NCI-H69 (cell line): ENCODE measurements around the gene DGKQ.

ENCODE experiments used
- DNase-seq: peaks from one replicate; lab custom pipeline; 2025; lab: John Stamatoyannopoulos, UW

Gene DGKQ

GRCh38 chr4:961351-962230, 11.8 kb downstream of the DGKQ start:
- DNase-seq: peak; percentile 64

DNA sequence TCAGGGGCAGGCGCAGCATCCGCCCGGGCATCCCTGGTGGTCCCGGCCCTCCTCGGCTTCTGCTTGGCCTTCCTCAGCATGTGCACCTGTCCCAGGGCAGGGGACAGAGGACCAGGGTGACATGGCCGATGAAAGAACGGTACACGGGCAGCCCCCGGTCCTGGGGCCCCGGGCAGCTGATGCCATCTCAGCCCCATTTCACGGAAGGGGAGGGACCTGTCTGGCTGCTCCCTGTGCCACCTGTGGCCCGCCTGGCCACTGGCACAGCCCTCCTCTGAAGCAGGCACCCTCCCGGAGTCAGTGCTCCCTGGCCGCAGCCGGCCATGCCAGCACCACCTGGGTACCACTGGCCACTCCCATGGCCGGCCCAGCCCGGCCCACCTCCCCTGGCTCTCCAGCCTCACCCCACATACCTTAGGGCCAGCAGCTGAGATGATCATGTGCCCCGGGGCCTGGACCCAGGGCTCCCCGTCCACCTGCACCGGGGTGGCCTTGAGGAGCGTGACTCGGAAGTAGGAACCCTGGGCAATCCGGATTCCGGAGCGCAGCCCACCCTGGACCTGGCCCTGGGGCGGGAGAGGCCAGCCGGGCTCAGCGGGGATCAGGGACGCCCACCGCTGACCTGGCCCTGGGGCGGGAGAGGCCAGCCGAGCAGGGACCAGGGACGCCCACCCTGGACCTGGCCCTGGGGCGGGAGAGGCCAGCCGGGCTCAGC, 12.6 kb downstream of the DGKQ start:
- DNase-seq: no peak

DNA sequence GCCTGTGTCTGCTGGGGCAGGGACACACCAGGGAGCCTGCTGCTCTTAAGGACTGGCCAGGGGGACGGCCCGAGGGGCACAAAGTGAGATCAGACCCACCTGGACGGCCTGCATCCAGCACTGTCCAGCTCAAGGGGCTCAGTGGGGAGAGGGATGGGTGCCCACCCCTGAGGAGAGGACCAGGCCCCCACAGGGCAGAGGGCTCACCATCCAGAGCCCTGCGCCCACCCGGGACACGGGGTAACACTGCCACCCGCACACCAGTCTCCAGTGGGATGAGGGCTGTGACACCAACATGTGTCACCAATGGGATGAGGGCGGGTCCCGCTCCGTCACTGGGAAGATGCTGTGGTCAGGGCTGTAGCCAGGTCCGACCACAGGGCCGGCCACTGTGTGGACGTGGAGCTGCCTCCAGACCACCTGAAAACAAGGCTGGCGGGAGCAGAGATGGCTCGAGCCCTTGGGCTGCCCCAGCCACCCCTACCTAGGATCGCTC, 13.2 kb downstream of the DGKQ start:
- DNase-seq: no peak

DNA sequence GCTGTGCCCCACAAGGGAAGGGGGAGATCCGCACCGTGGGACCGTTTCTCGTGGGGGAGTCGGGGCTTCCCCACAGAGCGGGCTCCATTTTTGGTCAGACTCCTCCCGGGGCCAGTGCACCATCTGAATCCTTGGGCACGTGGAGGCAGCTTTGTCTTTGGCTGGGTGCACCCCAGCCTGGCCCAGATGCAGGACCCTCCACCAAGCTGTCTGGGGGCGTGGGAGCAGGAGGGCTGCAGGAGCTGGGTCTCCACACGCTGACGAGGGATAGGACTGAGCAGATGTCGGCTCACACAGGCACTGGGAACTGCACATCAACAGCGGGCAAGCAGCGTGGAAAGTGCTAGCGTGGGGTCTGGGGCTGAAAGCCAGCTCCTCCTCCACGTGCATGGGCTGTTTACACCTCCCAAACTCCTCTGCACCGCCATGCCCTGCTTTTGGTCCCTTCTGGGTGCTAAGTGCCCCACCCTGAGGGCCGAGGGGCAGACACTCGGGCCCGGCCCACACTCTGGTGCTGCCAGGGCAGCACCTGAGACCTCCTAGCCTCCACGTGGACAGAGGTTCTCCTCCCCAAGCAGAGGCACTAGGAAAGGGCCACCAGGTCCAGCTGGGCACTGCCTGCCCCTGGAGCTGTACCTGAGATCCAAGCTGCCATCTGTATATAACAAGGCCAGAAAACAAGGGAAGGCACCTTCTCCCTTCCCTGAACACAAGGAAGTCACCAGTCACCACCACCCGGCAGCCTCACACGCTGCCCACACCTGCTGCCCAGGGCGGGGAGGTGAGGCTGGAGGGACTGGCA, 13.8 kb downstream of the DGKQ start:
- DNase-seq: no peak

- DNase-seq: no peak
These were observed 14.6 kb downstream of the DGKQ start for GRCh38 chr4:958696-959337.

DNA sequence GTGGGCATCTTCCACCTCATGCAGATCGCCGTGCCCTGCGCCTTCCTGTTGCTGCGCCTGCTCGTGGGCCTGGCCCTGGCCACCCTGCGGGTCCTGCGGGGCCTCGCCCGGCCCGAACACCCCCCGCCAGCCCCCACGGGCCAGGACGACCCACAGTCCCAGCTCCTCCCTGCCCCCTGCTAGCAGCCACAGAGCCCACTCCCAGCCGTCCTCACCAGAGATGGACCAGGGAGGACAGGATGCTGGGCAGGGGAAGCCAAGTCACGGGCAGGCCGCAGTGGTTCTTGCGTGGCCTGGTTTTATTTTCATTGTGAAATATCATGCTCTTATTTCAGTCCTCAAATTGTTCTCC, 15.1 kb downstream of the DGKQ start:
- DNase-seq: no peak

DNA sequence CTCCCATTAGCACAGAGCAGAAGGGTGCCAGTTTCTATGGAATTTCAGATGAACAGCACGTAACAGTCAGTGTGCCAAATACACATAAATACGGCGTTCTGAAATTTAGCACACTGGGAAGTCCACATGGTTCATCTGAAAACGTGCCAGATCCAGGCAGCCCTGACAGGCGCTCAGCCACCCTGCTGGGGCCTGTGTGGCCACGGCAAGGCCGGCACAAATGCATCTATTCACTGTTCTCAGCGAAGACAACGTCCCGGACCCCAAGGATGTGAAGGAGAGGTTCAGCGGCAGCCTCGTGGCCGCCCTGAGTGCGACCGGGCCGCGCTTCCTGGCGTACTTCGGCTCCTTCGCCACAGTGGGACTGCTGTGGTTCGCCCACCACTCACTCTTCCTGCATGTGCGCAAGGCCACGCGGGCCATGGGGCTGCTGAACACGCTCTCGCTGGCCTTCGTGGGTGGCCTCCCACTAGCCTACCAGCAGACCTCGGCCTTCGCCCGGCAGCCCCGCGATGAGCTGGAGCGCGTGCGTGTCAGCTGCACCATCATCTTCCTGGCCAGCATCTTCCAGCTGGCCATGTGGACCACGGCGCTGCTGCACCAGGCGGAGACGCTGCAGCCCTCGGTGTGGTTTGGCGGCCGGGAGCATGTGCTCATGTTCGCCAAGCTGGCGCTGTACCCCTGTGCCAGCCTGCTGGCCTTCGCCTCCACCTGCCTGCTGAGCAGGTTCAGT, 15.6 kb downstream of the DGKQ start:
- DNase-seq: no peak

GRCh38 chr4:957231-957580, 16.2 kb downstream of the DGKQ start:
- DNase-seq: no peak

GRCh38 chr4:956531-957230, 16.7 kb downstream of the DGKQ start:
- DNase-seq: no peak

- no peak for DNase-seq
These were observed 17.4 kb downstream of the DGKQ start for GRCh38 chr4:955931-956381.

- DNase-seq: no peak
These were observed 18.0 kb downstream of the DGKQ start for GRCh38 chr4:955161-955921.

- no peak for DNase-seq
These were observed 19.0 kb downstream of the DGKQ start for GRCh38 chr4:954211-955020.

DNA sequence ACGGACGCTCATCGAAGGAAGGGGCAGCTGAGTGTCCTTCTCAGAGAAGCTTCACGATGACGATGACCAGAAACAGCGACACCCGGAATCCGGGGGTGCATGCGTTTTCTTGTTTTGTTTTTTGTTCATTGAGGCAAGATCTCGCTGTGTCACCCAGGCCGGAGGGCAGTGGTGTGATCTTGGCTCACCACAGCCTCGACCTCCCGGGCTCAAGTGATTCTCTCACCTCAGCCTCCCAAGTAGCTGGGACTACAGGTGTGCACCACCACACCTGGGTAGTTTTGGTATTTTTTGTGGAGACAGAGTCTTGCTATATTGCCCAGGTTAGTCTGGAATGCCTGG, 19.8 kb downstream of the DGKQ start:
- DNase-seq: no peak

DNA sequence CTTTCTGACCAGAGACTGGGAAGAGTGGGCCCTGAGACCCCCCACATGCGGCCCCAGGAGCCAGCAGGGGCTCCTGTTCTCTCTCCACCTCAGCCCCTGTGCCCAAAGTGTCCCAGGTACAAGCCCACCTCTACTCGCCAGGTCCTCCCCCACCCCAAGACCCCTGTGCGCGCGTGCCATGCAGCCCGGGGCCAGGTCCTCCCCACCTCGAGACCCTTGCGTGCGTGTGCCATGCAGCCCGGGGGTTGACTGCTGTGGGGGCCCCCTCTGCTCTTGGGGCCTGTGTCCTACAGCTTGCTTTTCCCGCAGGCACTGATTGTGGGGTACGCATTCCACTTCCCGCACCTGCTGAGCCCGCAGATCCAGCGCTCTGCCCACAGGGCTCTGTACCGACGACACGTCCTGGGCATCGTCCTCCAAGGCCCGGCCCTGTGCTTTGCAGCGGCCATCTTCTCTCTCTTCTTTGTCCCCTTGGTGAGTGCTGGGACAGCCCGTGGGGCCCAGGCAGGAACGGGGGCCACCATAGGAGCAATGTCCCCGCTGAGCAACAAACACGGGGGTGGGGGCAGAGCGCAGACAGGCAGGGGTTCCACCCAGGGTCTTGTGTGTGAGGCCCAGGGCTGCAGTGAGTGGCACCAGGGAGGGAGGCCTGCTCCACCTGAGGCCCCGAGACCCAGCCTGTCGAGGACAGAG, 20.3 kb downstream of the DGKQ start:
- DNase-seq: no peak

GRCh38 chr4:951594-952468, 21.5 kb downstream of the DGKQ start:
- DNase-seq: no peak

DNA sequence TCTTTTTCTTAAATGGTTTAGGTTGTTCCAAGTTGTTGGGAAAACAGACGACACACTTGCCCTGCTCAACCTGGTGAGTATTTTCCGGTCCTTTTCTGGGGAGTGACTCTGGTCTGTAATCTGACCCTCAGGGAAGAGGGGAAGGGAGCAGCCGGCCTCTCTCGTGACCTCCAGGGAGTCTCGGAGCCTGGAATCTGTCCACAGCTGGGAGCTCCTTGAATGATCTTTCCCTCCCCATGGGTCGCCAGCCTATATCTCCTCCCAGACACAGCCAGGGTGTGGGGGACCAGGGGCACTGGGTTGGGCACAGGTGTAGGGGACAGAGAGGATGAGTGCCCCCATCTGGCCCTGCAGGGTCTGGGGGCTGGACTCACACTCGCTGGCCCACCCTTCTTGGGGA, 22.2 kb downstream of the DGKQ start:
- DNase-seq: no peak
